Neural cell (in vitro differentiated cells): ENCODE data around the gene C19orf53. TPM values are rescaled to one million over a fixed set of nuclear protein-coding genes. Genes with fewer than 3 reads are reported as not detected.
"Not testable (repeated sequence)": the region's sequence is repeated elsewhere in the genome, so short reads cannot be mapped to it uniquely, and the experiment has no call there.

ENCODE experiments used
- H2AFZ ChIP-seq: fragments of 200-600, 300-800 bp; sonication (generic), shearing (Covaris generic); 2 replicates; pipeline ENCODE4 v1.6.0; 2014; ENCODE audit warnings: low read depth, mild to moderate bottlenecking, antibody characterized with exemption, low read length, moderate library complexity
- H3F3A ChIP-seq: fragments of 200-600 bp; shearing (Covaris generic); 2 replicates; pipeline ENCODE4 v1.6.1; 2016; ENCODE audit warnings: mild to moderate bottlenecking, moderate library complexity, mixed read lengths, antibody characterized with exemption, low read length; ENCODE audit not compliant: insufficient read depth, poor library complexity, severe bottlenecking
- H3K27ac ChIP-seq: fragments of 200-600, 300-800 bp; sonication (generic), shearing (Covaris generic); 2 replicates; pipeline ENCODE4 v1.5.1; 2014; ENCODE audit warnings: mild to moderate bottlenecking, low read length, moderate library complexity
- H3K27me3 ChIP-seq: fragments of 300-800, 200-600 bp; sonication (generic), shearing (Covaris generic); 2 replicates; pipeline ENCODE4 v1.6.0; 2014; ENCODE audit warnings: mild to moderate bottlenecking, low read depth, low read length, moderate library complexity; ENCODE audit not compliant: insufficient read depth
- H3K36me3 ChIP-seq: fragments of 300-800, 200-600 bp; sonication (generic), shearing (Covaris generic); 2 replicates; pipeline ENCODE4 v1.5.1; 2014; ENCODE audit warnings: mild to moderate bottlenecking, antibody characterized with exemption, low read length, moderate library complexity; ENCODE audit not compliant: insufficient read depth
- H3K4me2 ChIP-seq: fragments of 300-800, 200-600 bp; sonication (generic), shearing (Covaris generic); 2 replicates; pipeline ENCODE4 v1.6.0; 2014; ENCODE audit warnings: mild to moderate bottlenecking, low read length
- H3K4me3 ChIP-seq: fragments of 300-800, 200-600 bp; sonication (generic), shearing (Covaris generic); 2 replicates; pipeline ENCODE4 v1.5.1; 2014; ENCODE audit warnings: mild to moderate bottlenecking, low read length, moderate library complexity
- H3K79me2 ChIP-seq: fragments of 200-600 bp; shearing (Covaris generic); replicated peaks from 2 replicates; pipeline ENCODE4 v1.6.0; 2014; ENCODE audit warnings: mild to moderate bottlenecking, low read length, moderate library complexity; ENCODE audit not compliant: insufficient read depth
- H3K9ac ChIP-seq: fragments of 300-800, 200-600 bp; sonication (generic), shearing (Covaris generic); 2 replicates; pipeline ENCODE4 v1.6.1; 2016; ENCODE audit warnings: mild to moderate bottlenecking, low read length, mixed read lengths
- H3K9me2 ChIP-seq: fragments of 200-600 bp; shearing (Covaris generic); 2 replicates; pipeline ENCODE4 v1.6.1; 2016; ENCODE audit warnings: mild to moderate bottlenecking, low read length, mixed read lengths; ENCODE audit not compliant: insufficient read depth
- H3K9me3 ChIP-seq: fragments of 200-600, 300-800 bp; sonication (generic), shearing (Covaris generic); 2 replicates; pipeline ENCODE4 v1.6.1; 2016; ENCODE audit warnings: mild to moderate bottlenecking, mixed run types, low read length, moderate library complexity, mixed read lengths
- H4K20me1 ChIP-seq: fragments of 200-600 bp; shearing (Covaris generic); 2 replicates; pipeline ENCODE4 v1.6.1; 2016; ENCODE audit warnings: mild to moderate bottlenecking, mixed run types; ENCODE audit not compliant: insufficient read depth
- CTCF ChIP-seq: fragments of 450-650 bp; IDR thresholded peaks from 2 replicates; pipeline ENCODE4 v1.5.1; 2014; ENCODE audit warnings: antibody characterized with exemption, mild to moderate bottlenecking, moderate library complexity; ENCODE audit not compliant: poor library complexity, severe bottlenecking
- EP300 ChIP-seq: fragments of 450-650 bp; conservative IDR thresholded peaks from 2 replicates; pipeline ENCODE4 v1.6.1; 2014; ENCODE audit warnings: antibody characterized with exemption, mild to moderate bottlenecking, moderate library complexity; ENCODE audit not compliant: poor library complexity, severe bottlenecking
- MXI1 ChIP-seq: fragments of 450-650 bp; conservative IDR thresholded peaks from 2 replicates; pipeline ENCODE4 v1.6.1; 2014; ENCODE audit warnings: antibody characterized with exemption, mild to moderate bottlenecking; ENCODE audit not compliant: poor library complexity, severe bottlenecking
- POLR2AphosphoS5 ChIP-seq: IDR thresholded peaks from 2 replicates; pipeline ENCODE4 v1.6.1; 2012
- REST ChIP-seq: IDR thresholded peaks from 2 replicates; pipeline ENCODE4 v1.6.1; 2012; ENCODE audit warnings: borderline replicate concordance
- SMC3 ChIP-seq: fragments of 450-650 bp; conservative IDR thresholded peaks from 2 replicates; pipeline ENCODE4 v1.6.1; 2014; ENCODE audit warnings: antibody characterized with exemption, mild to moderate bottlenecking, moderate library complexity; ENCODE audit not compliant: poor library complexity
- TAF1 ChIP-seq: IDR thresholded peaks from 2 replicates; pipeline ENCODE4 v1.6.1; 2012; ENCODE audit warnings: low read depth
- polyA plus RNA-seq: library from polyadenylated mRNA; depleted of rRNA; stranded (reverse); fragments of >200 nt; gene quantifications from 2 replicates; pipeline ENCODE4 v1.2.3, GENCODE V29; 2014

C19orf53 gene
- polyA plus RNA-seq, 1 donor from 2014 or later, result 104 TPM

GRCh38 chr19:13748169-13748828, 26.0 kb upstream of the C19orf53 start:
- Histone ChIP-seq H2AFZ (peak overlapping the region; percentile 60), H3K27me3 (no peaks in the 10 kb centered on the region), H3K79me2 (peaks cover 13% of the 10 kb centered on the region), H4K20me1 (no peaks in the 10 kb centered on the region), H3K4me2 (peak overlapping the region; percentile 47), H3F3A (no peaks in the 10 kb centered on the region), H3K27ac (peak overlapping the region; percentile 82), H3K9ac (peak overlapping the region; percentile 87), H3K4me3 (peak overlapping the region; percentile 80), H3K9me3 (no peaks in the 10 kb centered on the region), H3K9me2 (no peaks in the 10 kb centered on the region), H3K36me3 (no peaks in the 10 kb centered on the region)
- TF ChIP-seq MXI1 (peak; percentile 47), CTCF (no peak)

DNA sequence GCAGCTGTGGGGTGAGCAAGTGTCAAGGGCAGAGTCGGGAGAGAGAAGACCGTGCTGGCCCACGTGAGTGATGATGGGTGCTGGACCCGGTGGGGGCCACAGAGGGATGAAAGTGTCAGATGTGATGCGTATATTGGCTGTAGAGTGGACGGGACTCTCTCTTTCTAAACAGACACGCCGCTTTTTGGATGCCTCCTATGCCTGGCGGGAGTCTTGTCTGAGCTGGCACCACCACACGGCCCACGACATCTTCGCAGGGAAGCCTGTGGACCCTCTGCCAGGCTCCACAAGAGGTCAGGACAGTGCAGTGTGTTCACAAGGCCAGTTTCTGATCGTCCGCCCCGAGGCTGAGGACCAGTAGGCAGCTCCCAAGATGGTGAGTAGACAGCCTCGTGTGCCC, 22.8 kb upstream of the C19orf53 start:
- H3F3A ChIP-seq, result no peaks in the 10 kb centered on the region
- no peak overlapping the region for H3K27ac ChIP-seq
- H3K36me3 ChIP-seq, result no peaks in the 10 kb centered on the region
- no peaks in the 10 kb centered on the region for H3K9me3 ChIP-seq
- H4K20me1 ChIP-seq, result no peaks in the 10 kb centered on the region
- TF ChIP-seq EP300 (no peak), CTCF (no peak), SMC3 (no peak), TAF1 (no peak), REST (no peak), POLR2AphosphoS5 (no peak)
- peaks cover 13% of the 10 kb centered on the region for H3K79me2 ChIP-seq
- no peak overlapping the region for H3K4me2 ChIP-seq
- H3K4me3 ChIP-seq, result no peak overlapping the region
- no peak overlapping the region for H3K9ac ChIP-seq
- no peak overlapping the region for H2AFZ ChIP-seq
- H3K9me2 ChIP-seq, result no peaks in the 10 kb centered on the region
- H3K27me3 ChIP-seq, result no peaks in the 10 kb centered on the region

DNA sequence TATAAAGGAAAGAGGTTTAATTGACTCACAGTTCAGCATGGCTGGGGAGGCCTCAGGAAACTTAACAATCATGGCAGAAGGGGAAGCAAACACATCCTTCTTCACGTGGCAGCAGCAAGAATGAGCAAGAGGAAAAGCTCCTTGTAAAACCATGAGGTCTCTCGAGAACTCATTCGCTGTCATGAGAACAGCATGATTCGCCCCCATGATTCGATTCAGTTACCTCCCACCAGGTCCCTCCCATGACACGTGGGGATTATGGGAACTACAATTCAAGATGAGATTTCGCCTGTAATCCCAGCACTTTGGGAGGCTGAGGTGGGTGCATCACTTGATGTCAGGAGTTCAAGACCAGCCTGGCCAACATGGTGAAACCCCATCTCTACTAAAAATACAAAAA, 20.6 kb upstream of the C19orf53 start:
- not testable (repeated sequence) for H3K9me2 ChIP-seq, H3K27me3 ChIP-seq, H3F3A ChIP-seq, H3K9me3 ChIP-seq, H3K36me3 ChIP-seq, H3K4me3 ChIP-seq, H4K20me1 ChIP-seq, H2AFZ ChIP-seq, H3K4me2 ChIP-seq, H3K9ac ChIP-seq, H3K27ac ChIP-seq
- H3K79me2 ChIP-seq, result peaks cover 11% of the 10 kb centered on the region
